Activated CD4-positive, alpha-beta T cell treated with anti-CD3 and anti-CD28 coated beads, Interleukin-2, amount 50 U/mL, for 4 hours (primary cell): ENCODE results near the gene SLC43A3.
"Not testable (repeated sequence)": the region's sequence is repeated elsewhere in the genome, so short reads cannot be mapped to it uniquely, and the experiment has no call there.

Source experiments
- DNase-seq, 2 experiments: peaks; one replicate each; pipeline ENCODE4 v3.0.0-alpha.2; 2020

SLC43A3 gene

GRCh38 chr11:57459164-57460021 is 32.5 kb upstream of the SLC43A3 start:
- peak; percentile 17 to 40 for DNase-seq

GRCh38 chr11:57458410-57459163 is 31.7 kb upstream of the SLC43A3 start:
- DNase-seq: peak; percentile 74 to 80

- peak in 1 of 2 experiments; percentile 59 for DNase-seq
These were observed 31.1 kb upstream of the SLC43A3 start for GRCh38 chr11:57458060-57458409.

GRCh38 chr11:57457643-57458023 is 30.7 kb upstream of the SLC43A3 start:
- DNase-seq: no peak

GRCh38 chr11:57456960-57457642 is 30.2 kb upstream of the SLC43A3 start:
- peak; percentile 59 to 62 for DNase-seq

- no peak for DNase-seq
These were observed 26.7 kb upstream of the SLC43A3 start for GRCh38 chr11:57453543-57454177.

GRCh38 chr11:57446055-57446454 is 19.1 kb upstream of the SLC43A3 start:
- no peak for DNase-seq

GRCh38 chr11:57445122-57445394 is 18.1 kb upstream of the SLC43A3 start:
- not testable (repeated sequence) for DNase-seq

GRCh38 chr11:57444362-57445121 is 17.6 kb upstream of the SLC43A3 start:
- no peak for DNase-seq

GRCh38 chr11:57440744-57441414 is 14.0 kb upstream of the SLC43A3 start:
- DNase-seq: no peak

GRCh38 chr11:57439786-57440185 is 12.9 kb upstream of the SLC43A3 start:
- no peak for DNase-seq

GRCh38 chr11:57438345-57439285 is 11.7 kb upstream of the SLC43A3 start:
- DNase-seq: no peak

- DNase-seq: no peak
These were observed 9.1 kb upstream of the SLC43A3 start for GRCh38 chr11:57436031-57436430.

GRCh38 chr11:57434640-57435546 is 8.0 kb upstream of the SLC43A3 start:
- DNase-seq: no peak

- DNase-seq: no peak
These were observed 5.8 kb upstream of the SLC43A3 start for GRCh38 chr11:57432714-57433163.

GRCh38 chr11:57432149-57432561 is 5.2 kb upstream of the SLC43A3 start:
- no peak for DNase-seq

- no peak for DNase-seq
These were observed 4.0 kb upstream of the SLC43A3 start for GRCh38 chr11:57430952-57431351.

GRCh38 chr11:57429946-57430345 is 3.0 kb upstream of the SLC43A3 start:
- DNase-seq: no peak

- no peak for DNase-seq
These were observed 1.7 kb upstream of the SLC43A3 start for GRCh38 chr11:57428643-57429042.

- no peak for DNase-seq
These were observed 784 bp upstream of the SLC43A3 start for GRCh38 chr11:57427727-57428082.
